IMR-90 (cell line): ENCODE measurements around the gene SUGCT. TPM values are rescaled to one million over a fixed set of nuclear protein-coding genes. Genes with fewer than 3 reads are reported as not detected.
A peak's percentile ranks its signal among the peaks of the same experiment; 100 is the strongest.

Experiments
- ATAC-seq: fragments of 200-7000 bp; cut with Tn5 transposase; 2 replicates; pipeline ENCODE4 v1.9.1; 2020; ENCODE audit warnings: low read depth, mild to moderate bottlenecking, moderate library complexity
- BruUV-seq: library from RNA; stranded (reverse); fragments of 400-500 nt; replicated peaks from 2 replicates; lab custom pipeline; 2021; lab: Mats Ljungman, UMichigan
- CTCF ChIA-PET: fragments of 300-600 bp; formaldehyde crosslinking; extraction: SDS; loops from one replicate; lab custom pipeline; 2021; ENCODE audit warnings: antibody characterized with exemption; lab: Yijun Ruan, JAX
- POLR2A ChIA-PET: fragments of 300-600 bp; sonication (Branson Sonifier 250); formaldehyde crosslinking; loops from one replicate; lab custom pipeline; 2022; ENCODE audit warnings: antibody characterized with exemption; ENCODE audit not compliant: unreplicated experiment; lab: Charles Lee
- DNase-seq: peaks from one replicate; pipeline ENCODE4 v3.0.0; 2013
- H2AFZ ChIP-seq: replicated peaks from 2 replicates; pipeline ENCODE3; 2013; ENCODE audit warnings: low read length, mild to moderate bottlenecking; ENCODE audit not compliant: poor library complexity
- H2AK5ac ChIP-seq: 2 replicates; pipeline ENCODE4 v1.6.1; 2013; ENCODE audit warnings: low read depth, low read length, inconsistent platforms
- H2AK9ac ChIP-seq: replicated peaks from 2 replicates; pipeline ENCODE3; 2013; ENCODE audit warnings: mild to moderate bottlenecking, low read depth, low read length, moderate library complexity; ENCODE audit not compliant: poor library complexity
- H2BK120ac ChIP-seq: 2 replicates; pipeline ENCODE4 v1.6.1; 2013; ENCODE audit warnings: low read depth, low read length, inconsistent platforms
- H2BK15ac ChIP-seq: 3 replicates; pipeline ENCODE4 v1.6.1; 2013; ENCODE audit warnings: low read depth, low read length, inconsistent platforms
- H2BK20ac ChIP-seq: 2 replicates; pipeline ENCODE4 v1.6.1; 2013; ENCODE audit warnings: low read depth, mild to moderate bottlenecking, inconsistent platforms, low read length, moderate library complexity
- H2BK5ac ChIP-seq: 2 replicates; pipeline ENCODE4 v1.6.1; 2013; ENCODE audit warnings: mild to moderate bottlenecking, low read depth, low read length, inconsistent platforms; ENCODE audit not compliant: poor library complexity, severe bottlenecking
- H3K14ac ChIP-seq: replicated peaks from 2 replicates; pipeline ENCODE4 v1.6.1; 2013; ENCODE audit warnings: low read depth, low read length, inconsistent platforms
- H3K18ac ChIP-seq: 2 replicates; pipeline ENCODE4 v1.6.1; 2013; ENCODE audit warnings: low read depth, low read length, control low read depth
- H3K23ac ChIP-seq: 2 replicates; pipeline ENCODE4 v1.6.1; 2013; ENCODE audit warnings: low read depth, low read length, inconsistent platforms
- H3K27ac ChIP-seq: 2 replicates; pipeline ENCODE4 v1.5.1; 2013; ENCODE audit warnings: mild to moderate bottlenecking, control low read depth, low read length; ENCODE audit not compliant: insufficient read depth
- H3K27me3 ChIP-seq: 2 replicates; pipeline ENCODE4 v1.6.1; 2013; ENCODE audit warnings: low read length; ENCODE audit not compliant: control insufficient read depth, insufficient read depth
- H3K36me3 ChIP-seq: 2 replicates; pipeline ENCODE4 v1.6.1; 2013; ENCODE audit warnings: low read length, mixed read lengths; ENCODE audit not compliant: control insufficient read depth, insufficient read depth
- H3K4ac ChIP-seq: 2 replicates; pipeline ENCODE4 v1.6.1; 2013; ENCODE audit warnings: low read depth, low read length, inconsistent platforms
- H3K4me1 ChIP-seq: 2 replicates; pipeline ENCODE4 v1.6.1; 2013; ENCODE audit warnings: low read length, mixed read lengths; ENCODE audit not compliant: control insufficient read depth, insufficient read depth
- H3K4me2 ChIP-seq: 2 replicates; pipeline ENCODE4 v1.6.1; 2013; ENCODE audit warnings: low read depth, mild to moderate bottlenecking, control low read depth, low read length, moderate library complexity
- H3K4me3 ChIP-seq: 2 replicates; pipeline ENCODE4 v1.5.1; 2013; ENCODE audit warnings: low read depth, mild to moderate bottlenecking, control low read depth, low read length, moderate library complexity; ENCODE audit not compliant: insufficient read depth
- H3K56ac ChIP-seq: 2 replicates; pipeline ENCODE4 v1.6.1; 2013; ENCODE audit warnings: low read length, inconsistent platforms; ENCODE audit not compliant: insufficient read depth; ENCODE audit errors: extremely low read depth
- H3K79me1 ChIP-seq, 2 experiments: 2 replicates each; pipeline ENCODE4 v1.6.1; 2013; ENCODE audit warnings: low read length in 2 of 2, inconsistent platforms in 1 of 2, low read depth in 1 of 2
- H3K9ac ChIP-seq: 2 replicates; pipeline ENCODE4 v1.6.1; 2013; ENCODE audit warnings: low read depth, low read length, control low read depth
- H3K9me1 ChIP-seq: 2 replicates; pipeline ENCODE4 v1.6.1; 2013; ENCODE audit warnings: low read length, inconsistent platforms; ENCODE audit not compliant: insufficient read depth
- H3K9me3 ChIP-seq: 2 replicates; pipeline ENCODE4 v1.6.1; 2013; ENCODE audit warnings: low read length; ENCODE audit not compliant: control insufficient read depth, insufficient read depth
- H4K20me1 ChIP-seq: 2 replicates; pipeline ENCODE4 v1.6.1; 2013; ENCODE audit warnings: low read length, inconsistent platforms; ENCODE audit not compliant: insufficient read depth
- H4K5ac ChIP-seq: 2 replicates; pipeline ENCODE4 v1.6.1; 2013; ENCODE audit warnings: mild to moderate bottlenecking, low read depth, low read length, control low read depth
- H4K8ac ChIP-seq, 2 experiments: 2 replicates each; pipeline ENCODE4 v1.6.1; 2013; ENCODE audit warnings: low read depth in 2 of 2, low read length in 2 of 2, control low read depth in 1 of 2, inconsistent platforms in 1 of 2
- H4K91ac ChIP-seq: 2 replicates; pipeline ENCODE4 v1.6.1; 2013; ENCODE audit warnings: low read depth, low read length, inconsistent platforms; ENCODE audit not compliant: insufficient read depth
- MAFK ChIP-seq: IDR thresholded peaks from 2 replicates; pipeline ENCODE4 v1.6.1; 2012; ENCODE audit warnings: low read depth, low read length, improper control_type of control experiment
- MXI1 ChIP-seq: IDR thresholded peaks from 2 replicates; pipeline ENCODE4 v1.6.1; 2012; ENCODE audit warnings: low read depth, mild to moderate bottlenecking, low read length, moderate library complexity, borderline replicate concordance
- RCOR1 ChIP-seq: IDR thresholded peaks from 2 replicates; pipeline ENCODE4 v1.6.1; 2012; ENCODE audit warnings: mild to moderate bottlenecking, low read length, improper control_type of control experiment; ENCODE audit not compliant: insufficient replicate concordance
- dilution Hi-C: fragments of 300-500 bp; cut with HindIII; formaldehyde crosslinking; loops from one replicate; pipeline ENCODE4 v1.14.3; 2018; ENCODE audit warnings: low sequenced_read_pairs; ENCODE audit not compliant: unreplicated experiment
- in situ Hi-C: fragments of 300-500 bp; cut with MboI; formaldehyde crosslinking; loops from 3 replicates; pipeline ENCODE4 v1.14.3; 2019; ENCODE audit warnings: low sequenced_read_pairs, inconsistent platforms, mixed read lengths
- intact Hi-C: fragments of 100-400 bp; cut with micrococcal nuclease; formaldehyde crosslinking; loops from 2 replicates; pipeline ENCODE4 v1.10.0; 2022
- polyA plus RNA-seq, 3 experiments: library from polyadenylated mRNA; depleted of rRNA; stranded (reverse); fragments of >200 nt; gene quantifications; 2 replicates each; pipeline ENCODE4 v1.2.3, GENCODE V29; 2012; ENCODE audit warnings: low replicate concordance in 1 of 3
- total RNA-seq: library from RNA; depleted of rRNA; stranded (reverse); fragments of >200 nt; gene quantifications from 2 replicates; pipeline ENCODE4 v1.2.3, GENCODE V29; 2012

Gene SUGCT
- total and polyA plus RNA-seq, 2 of the 4 experiments (the other 2 are of a cell fraction), result 5.9 to 8.3 TPM

GRCh38 chr7:40840990-40841389 is 706.2 kb downstream of the SUGCT start:
- dilution Hi-C loops, result no loop called here
- Histone ChIP-seq H3K18ac (no peak overlapping the region), H3K4ac (no peak overlapping the region), H3K9me1 (0 out of 2 replicates have a peak, but pooled peaks cover 3% of the 10 kb centered on the region), H4K8ac (no peak overlapping the region), H3K56ac (no peak overlapping the region), H2AK5ac (no peak overlapping the region), H3K9me3 (peaks cover 6% of the 10 kb centered on the region; the same call in 1 of the 2 replicates), H2AFZ (no peak overlapping the region), H2BK20ac (no peak overlapping the region), H3K27me3 (no peaks in the 10 kb centered on the region), H3K4me1 (peaks cover 5% of the 10 kb centered on the region; the same call in 1 of the 2 replicates), H3K14ac (no peak overlapping the region), H4K91ac (no peak overlapping the region), H3K27ac (no peak overlapping the region), H3K4me3 (no peak overlapping the region), H4K20me1 (no peaks in the 10 kb centered on the region), H2BK5ac (no peak overlapping the region), H3K79me1 (no peaks in the 10 kb centered on the region), H3K4me2 (no peak overlapping the region), H2BK120ac (no peak overlapping the region), H4K5ac (no peak overlapping the region), H3K36me3 (no peaks in the 10 kb centered on the region), H2BK15ac (no peak overlapping the region), H2AK9ac (no peak overlapping the region), H3K9ac (no peak overlapping the region), H3K23ac (no peak overlapping the region)
- in situ Hi-C loops, result no loop called here
- ATAC-seq (no peak), DNase-seq (no peak)
- ChIA-PET CTCF (no interaction called here), POLR2A (no interaction called here)
- intact Hi-C loops, result no loop called here
- no peak for TF ChIP-seq RCOR1
- peak; percentile 62 for TF ChIP-seq MAFK
- TF ChIP-seq MXI1, result no peak
- BruUV-seq, result no TSS peak
